HUES48 (cell line): ENCODE measurements around the gene NAGPA.

Experiments used
- H3K27ac ChIP-seq: one replicate; pipeline ENCODE4 v1.7.0; 2013; ENCODE audit warnings: low read depth, low read length, inconsistent platforms
- H3K27me3 ChIP-seq: 2 replicates; pipeline ENCODE4 v1.6.1; 2013; ENCODE audit warnings: mild to moderate bottlenecking, low read length; ENCODE audit not compliant: control insufficient read depth, insufficient read depth
- H3K36me3 ChIP-seq: 2 replicates; pipeline ENCODE4 v1.6.1; 2013; ENCODE audit warnings: low read length; ENCODE audit not compliant: control insufficient read depth, insufficient read depth
- H3K4me1 ChIP-seq: 2 replicates; pipeline ENCODE4 v1.6.1; 2013; ENCODE audit warnings: mild to moderate bottlenecking, low read length; ENCODE audit not compliant: control insufficient read depth, insufficient read depth
- H3K4me3 ChIP-seq: 2 replicates; pipeline ENCODE4 v1.5.1; 2013; ENCODE audit warnings: mild to moderate bottlenecking, low read depth, low read length
- H3K9ac ChIP-seq: 2 replicates; pipeline ENCODE4 v1.6.1; 2013; ENCODE audit warnings: mild to moderate bottlenecking, low read depth, low read length, moderate library complexity
- H3K9me3 ChIP-seq: 2 replicates; pipeline ENCODE4 v1.6.1; 2013; ENCODE audit warnings: low read length; ENCODE audit not compliant: control insufficient read depth, insufficient read depth

The NAGPA gene

GRCh38 chr16:5071341-5071680 is 37.6 kb upstream of the NAGPA start:
- Histone ChIP-seq H3K9ac (no peak overlapping the region), H3K4me1 (peaks cover 5% of the 10 kb centered on the region), H3K36me3 (peaks cover 25% of the 10 kb centered on the region), H3K27ac (peak overlapping the region; percentile 85), H3K4me3 (peak overlapping the region; percentile 89; the same call in 1 of the 2 replicates), H3K27me3 (no peaks in the 10 kb centered on the region), H3K9me3 (no peaks in the 10 kb centered on the region)

GRCh38 chr16:5070431-5071186 is 36.9 kb upstream of the NAGPA start:
- Histone ChIP-seq H3K36me3 (peaks cover 18% of the 10 kb centered on the region), H3K9ac (no peak overlapping the region), H3K27me3 (no peaks in the 10 kb centered on the region), H3K4me3 (no peak overlapping the region), H3K9me3 (no peaks in the 10 kb centered on the region), H3K27ac (no peak overlapping the region), H3K4me1 (peaks cover 5% of the 10 kb centered on the region)

- no peaks in the 10 kb centered on the region for H3K27me3 ChIP-seq
- H3K9me3 ChIP-seq: no peaks in the 10 kb centered on the region
- peaks cover 11% of the 10 kb centered on the region; the same call in 1 of the 2 replicates for H3K36me3 ChIP-seq
- peaks cover 5% of the 10 kb centered on the region for H3K4me1 ChIP-seq
- no peak overlapping the region for H3K9ac ChIP-seq
- H3K4me3 ChIP-seq: no peak overlapping the region
- H3K27ac ChIP-seq: no peak overlapping the region
Measured at GRCh38 chr16:5069854-5070253, 36.1 kb upstream of the NAGPA start.

GRCh38 chr16:5069048-5069447 is 35.3 kb upstream of the NAGPA start:
- Histone ChIP-seq H3K36me3 (peaks cover 6% of the 10 kb centered on the region; the same call in 1 of the 2 replicates), H3K4me3 (no peak overlapping the region), H3K27me3 (no peaks in the 10 kb centered on the region), H3K27ac (no peak overlapping the region), H3K9ac (no peak overlapping the region), H3K9me3 (no peaks in the 10 kb centered on the region), H3K4me1 (peaks cover 5% of the 10 kb centered on the region)

GRCh38 chr16:5066511-5066910 is 32.8 kb upstream of the NAGPA start:
- Histone ChIP-seq H3K27ac (no peak overlapping the region), H3K36me3 (no peaks in the 10 kb centered on the region), H3K9ac (no peak overlapping the region), H3K4me3 (no peak overlapping the region), H3K9me3 (no peaks in the 10 kb centered on the region), H3K4me1 (no peaks in the 10 kb centered on the region), H3K27me3 (no peaks in the 10 kb centered on the region)

- Histone ChIP-seq H3K4me1 (no peaks in the 10 kb centered on the region), H3K27me3 (no peaks in the 10 kb centered on the region), H3K9me3 (no peaks in the 10 kb centered on the region), H3K36me3 (no peaks in the 10 kb centered on the region), H3K9ac (no peak within 1 kb of the TSS), H3K4me3 (no peak within 1 kb of the TSS), H3K27ac (no peak within 1 kb of the TSS)
Measured at GRCh38 chr16:5065813-5066212, 32.1 kb upstream of the NAGPA start, which contains the start of gene C16orf89. TSS of gene C16orf89 (minus strand) at chr16:5065956. CDS start at chr16:5065908, 48 bp downstream.

- Histone ChIP-seq H3K4me1 (peaks cover under 1% of the 10 kb centered on the region; the same call in 1 of the 2 replicates), H3K36me3 (no peaks in the 10 kb centered on the region), H3K9ac (no peak overlapping the region), H3K9me3 (no peaks in the 10 kb centered on the region), H3K27ac (no peak overlapping the region), H3K4me3 (no peak overlapping the region), H3K27me3 (no peaks in the 10 kb centered on the region)
Measured at GRCh38 chr16:5065326-5065725, 31.6 kb upstream of the NAGPA start.

- Histone ChIP-seq H3K9me3 (no peaks in the 10 kb centered on the region), H3K4me1 (peaks cover 5% of the 10 kb centered on the region; the same call in 1 of the 2 replicates), H3K9ac (no peak overlapping the region), H3K4me3 (no peak overlapping the region), H3K27ac (no peak overlapping the region), H3K36me3 (no peaks in the 10 kb centered on the region), H3K27me3 (no peaks in the 10 kb centered on the region)
Measured at GRCh38 chr16:5064915-5065314, 31.2 kb upstream of the NAGPA start.

GRCh38 chr16:5062790-5063765 is 29.3 kb upstream of the NAGPA start:
- peaks cover 13% of the 10 kb centered on the region for H3K4me1 ChIP-seq
- no peak overlapping the region for H3K4me3 ChIP-seq
- no peaks in the 10 kb centered on the region for H3K27me3 ChIP-seq
- H3K9me3 ChIP-seq: no peaks in the 10 kb centered on the region
- no peak overlapping the region for H3K9ac ChIP-seq
- H3K36me3 ChIP-seq: no peaks in the 10 kb centered on the region
- no peak overlapping the region for H3K27ac ChIP-seq

- Histone ChIP-seq H3K9ac (no peak overlapping the region), H3K4me1 (peaks cover 13% of the 10 kb centered on the region), H3K4me3 (no peak overlapping the region)
Measured at GRCh38 chr16:5062051-5062450, 28.3 kb upstream of the NAGPA start.

More at GRCh38 chr16:5062051-5062450, 28.3 kb upstream of the NAGPA start:
- H3K27ac ChIP-seq: no peak overlapping the region
- no peaks in the 10 kb centered on the region for H3K9me3 ChIP-seq
- no peaks in the 10 kb centered on the region for H3K27me3 ChIP-seq
- no peaks in the 10 kb centered on the region for H3K36me3 ChIP-seq
